GM12864 (cell line): Measurements from ENCODE around the gene PSG6.
"Not testable (repeated sequence)": the region's sequence is repeated elsewhere in the genome, so short reads cannot be mapped to it uniquely, and the experiment has no call there.

Experiments used
- DNase-seq: peaks from one replicate; pipeline ENCODE4 v3.0.0-alpha.2; 2011; ENCODE audit warnings: low read depth
- H3K4me3 ChIP-seq: 2 replicates; pipeline ENCODE4 v1.5.1; 2011; ENCODE audit warnings: mild to moderate bottlenecking, low read depth, low read length, control low read depth
- TF ChIP-seq, protein P1 (sequence below): IDR thresholded peaks from 2 replicates; pipeline ENCODE4 v1.5.1; 2011; ENCODE audit warnings: low read depth, mild to moderate bottlenecking, moderate library complexity, low read length, control low read depth, inconsistent platforms; ENCODE audit errors: missing control alignments

Gene PSG6

DNA sequence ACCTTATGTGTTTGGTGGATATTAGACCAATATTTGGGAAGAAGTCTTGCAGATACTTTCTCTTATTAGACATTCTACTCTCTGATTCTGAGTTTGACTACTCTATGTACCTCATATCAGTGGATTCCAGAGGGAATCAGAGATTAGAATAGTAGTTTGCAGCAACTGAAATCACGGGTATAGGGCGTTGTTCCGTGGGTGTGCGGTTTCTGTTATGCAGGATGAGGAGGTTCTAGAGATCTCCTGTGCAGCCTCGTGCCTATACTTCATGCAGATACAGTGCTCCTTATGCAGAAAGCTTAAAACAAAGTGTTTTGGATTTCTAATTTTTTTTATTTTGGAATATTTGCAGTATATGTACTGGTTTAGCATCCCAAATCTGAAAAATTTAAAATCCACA, 6.0 kb downstream of the PSG6 start:
- DNase-seq, H3K4me3 ChIP-seq: not testable (repeated sequence)

DNA sequence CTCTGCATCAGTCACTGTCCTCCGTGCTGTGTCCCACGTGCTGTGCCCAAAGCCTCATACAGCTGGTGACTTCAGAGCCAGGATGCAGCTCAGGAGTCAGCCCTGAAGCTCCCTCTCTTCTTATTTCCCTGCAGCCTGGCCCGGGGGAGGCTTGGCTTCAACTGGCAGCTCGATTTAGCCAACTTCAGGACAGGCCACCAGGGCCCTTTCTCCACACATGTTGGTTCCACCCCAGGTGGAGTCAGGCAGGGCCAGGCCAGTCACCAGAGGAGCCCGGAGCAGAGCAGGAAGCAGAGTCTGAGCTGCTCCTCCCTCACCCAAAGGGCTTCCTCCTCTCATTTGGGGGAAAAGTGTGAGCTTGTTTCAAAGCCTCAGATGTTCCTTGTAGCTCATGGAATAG, 11.5 kb downstream of the PSG6 start:
- not testable (repeated sequence) for DNase-seq, H3K4me3 ChIP-seq

GRCh38 chr19:42900561-42900960, 17.1 kb downstream of the PSG6 start:
- not testable (repeated sequence) for H3K4me3 ChIP-seq, DNase-seq

GRCh38 chr19:42899674-42900073, 18.0 kb downstream of the PSG6 start:
- H3K4me3 ChIP-seq, DNase-seq: not testable (repeated sequence)

DNA sequence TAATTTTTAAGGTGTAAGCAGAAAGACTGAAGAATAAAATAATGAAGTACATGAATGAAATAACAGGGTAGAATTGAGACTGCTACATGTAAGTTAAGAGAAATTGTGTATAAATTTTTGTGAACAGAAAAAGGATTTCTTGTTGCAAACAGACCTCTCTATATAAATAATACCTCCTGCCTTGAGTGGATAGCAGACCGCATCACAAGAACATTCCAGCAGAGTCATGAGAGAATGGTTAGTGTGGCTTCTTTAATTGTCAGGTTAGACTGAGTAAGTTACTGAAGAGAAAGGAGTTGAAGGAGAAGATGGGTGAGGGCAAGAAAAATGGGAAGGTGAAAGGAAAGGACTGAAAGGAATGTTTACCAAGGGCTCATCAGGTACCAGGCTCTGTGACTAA, 18.6 kb downstream of the PSG6 start:
- DNase-seq, H3K4me3 ChIP-seq: not testable (repeated sequence)

GRCh38 chr19:42898656-42899055, 19.0 kb downstream of the PSG6 start:
- DNase-seq = not testable (repeated sequence)

DNA sequence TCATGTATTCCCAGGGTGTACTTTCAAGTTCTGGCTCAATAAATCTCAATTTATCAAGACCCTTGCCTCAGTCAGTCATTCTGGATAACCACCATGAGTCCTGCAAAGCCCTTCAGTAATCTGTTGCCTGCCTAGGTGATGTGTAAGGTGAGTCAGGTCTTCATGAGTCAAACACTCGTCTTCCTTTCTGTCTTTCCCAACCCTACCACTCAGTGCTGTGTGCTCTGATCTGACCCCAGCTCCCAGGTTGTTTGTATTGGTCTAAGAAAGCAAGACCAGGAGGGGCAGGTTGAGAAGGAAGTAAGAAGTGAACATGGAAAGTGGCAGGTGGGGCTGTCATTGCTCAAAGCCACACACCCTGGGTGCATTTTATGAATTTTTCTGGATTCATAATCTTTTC, 20.0 kb downstream of the PSG6 start:
- not testable (repeated sequence) for DNase-seq

More at GRCh38 chr19:42898656-42899055, 19.0 kb downstream of the PSG6 start:
- H3K4me3 ChIP-seq = not testable (repeated sequence)

GRCh38 chr19:42890446-42890845, 27.2 kb downstream of the PSG6 start:
- DNase-seq, H3K4me3 ChIP-seq: not testable (repeated sequence)

More for the DNA sequence above, 20.0 kb downstream of the PSG6 start:
- H3K4me3 ChIP-seq = not testable (repeated sequence)

DNA sequence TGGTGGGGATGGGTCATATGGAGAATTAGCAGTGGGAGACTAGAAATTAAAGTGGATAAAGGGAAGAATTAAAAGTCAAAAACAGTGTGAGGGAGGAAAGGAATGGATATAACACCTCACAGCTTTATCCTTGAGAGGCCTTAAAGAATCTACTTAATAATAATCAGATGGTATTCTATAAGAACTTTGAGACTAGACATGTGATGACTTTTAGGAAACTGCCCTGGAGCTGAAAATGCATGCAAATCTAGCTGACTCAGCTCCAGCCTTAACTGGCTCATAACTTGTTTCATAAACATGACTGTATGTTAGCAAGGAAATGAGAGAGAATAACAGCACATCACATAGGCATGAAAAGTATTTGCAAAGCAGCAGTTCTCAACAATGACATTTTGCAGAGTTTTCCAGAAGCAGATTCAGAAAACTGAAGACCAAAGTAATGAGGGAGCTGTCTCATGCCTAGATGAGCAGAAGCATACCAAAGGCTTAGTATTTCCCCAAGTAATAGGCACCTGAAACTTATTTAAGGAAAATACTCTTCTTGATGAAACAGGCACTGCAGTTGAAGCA, 29.7 kb downstream of the PSG6 start:
- H3K4me3 ChIP-seq, DNase-seq: not testable (repeated sequence)

GRCh38 chr19:42882730-42883129, 35.0 kb downstream of the PSG6 start:
- not testable (repeated sequence) for DNase-seq, H3K4me3 ChIP-seq

DNA sequence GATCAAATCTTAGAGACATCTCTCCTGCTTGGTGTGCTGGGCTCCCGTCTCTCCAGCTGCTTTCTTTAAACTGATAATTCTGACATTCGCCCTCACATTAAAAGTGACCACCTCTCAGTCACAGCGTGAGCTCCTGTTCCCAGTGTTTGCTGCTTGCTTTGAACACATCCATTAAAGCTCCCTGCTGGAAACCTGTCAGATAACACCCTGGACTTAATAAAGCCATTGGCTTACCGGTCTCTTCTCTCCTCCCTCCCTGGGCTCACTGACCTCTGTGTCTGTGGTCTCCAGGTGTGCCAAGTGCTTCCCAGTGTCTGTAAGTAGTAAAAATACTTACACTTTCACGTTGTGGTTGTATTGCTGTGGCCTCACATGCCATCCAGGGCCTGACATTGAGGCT, 35.7 kb downstream of the PSG6 start:
- DNase-seq, H3K4me3 ChIP-seq: not testable (repeated sequence)

DNA sequence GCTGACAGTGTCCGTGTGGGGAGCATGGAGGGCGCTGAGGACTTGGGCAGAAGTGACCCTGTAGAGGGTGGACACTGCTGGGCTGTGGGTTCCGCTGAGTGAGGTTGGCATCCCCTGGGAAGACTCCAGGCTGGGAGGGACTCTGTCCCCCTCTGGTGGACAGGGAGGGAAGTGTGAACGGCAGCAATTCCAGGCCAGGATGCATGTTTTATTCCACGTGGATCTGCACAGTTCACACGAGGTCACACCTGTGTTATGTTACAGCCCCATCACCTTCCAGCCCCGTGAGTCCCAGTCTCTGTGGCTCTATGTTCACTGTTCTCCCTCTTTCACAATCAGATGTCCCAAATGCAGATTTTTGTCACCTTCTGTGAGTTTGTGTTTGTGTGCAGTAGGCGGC, 36.4 kb downstream of the PSG6 start:
- DNase-seq, H3K4me3 ChIP-seq: not testable (repeated sequence)
- TF ChIP-seq, protein P1, sequence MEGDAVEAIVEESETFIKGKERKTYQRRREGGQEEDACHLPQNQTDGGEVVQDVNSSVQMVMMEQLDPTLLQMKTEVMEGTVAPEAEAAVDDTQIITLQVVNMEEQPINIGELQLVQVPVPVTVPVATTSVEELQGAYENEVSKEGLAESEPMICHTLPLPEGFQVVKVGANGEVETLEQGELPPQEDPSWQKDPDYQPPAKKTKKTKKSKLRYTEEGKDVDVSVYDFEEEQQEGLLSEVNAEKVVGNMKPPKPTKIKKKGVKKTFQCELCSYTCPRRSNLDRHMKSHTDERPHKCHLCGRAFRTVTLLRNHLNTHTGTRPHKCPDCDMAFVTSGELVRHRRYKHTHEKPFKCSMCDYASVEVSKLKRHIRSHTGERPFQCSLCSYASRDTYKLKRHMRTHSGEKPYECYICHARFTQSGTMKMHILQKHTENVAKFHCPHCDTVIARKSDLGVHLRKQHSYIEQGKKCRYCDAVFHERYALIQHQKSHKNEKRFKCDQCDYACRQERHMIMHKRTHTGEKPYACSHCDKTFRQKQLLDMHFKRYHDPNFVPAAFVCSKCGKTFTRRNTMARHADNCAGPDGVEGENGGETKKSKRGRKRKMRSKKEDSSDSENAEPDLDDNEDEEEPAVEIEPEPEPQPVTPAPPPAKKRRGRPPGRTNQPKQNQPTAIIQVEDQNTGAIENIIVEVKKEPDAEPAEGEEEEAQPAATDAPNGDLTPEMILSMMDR = peak; percentile 68

DNA sequence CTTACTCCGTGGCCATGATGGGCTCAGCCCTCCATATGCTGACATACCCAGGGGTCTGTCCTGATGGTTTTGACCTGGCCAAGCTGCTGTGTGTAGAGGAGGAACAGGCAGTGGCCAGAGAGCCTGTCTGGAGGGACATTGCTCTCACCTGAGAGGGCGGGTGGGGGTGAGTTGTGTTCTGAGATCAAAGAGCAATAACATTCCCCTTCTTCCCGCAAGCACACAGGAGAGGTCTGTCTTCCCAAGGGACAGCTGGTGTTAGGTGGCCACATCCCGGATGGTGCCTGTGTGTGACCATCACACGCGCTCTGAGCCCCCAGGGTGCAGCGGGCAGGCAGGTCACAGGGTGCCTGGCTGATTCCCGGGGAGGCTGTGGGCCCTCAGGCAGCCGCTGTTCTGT, 37.1 kb downstream of the PSG6 start:
- DNase-seq, H3K4me3 ChIP-seq: not testable (repeated sequence)

DNA sequence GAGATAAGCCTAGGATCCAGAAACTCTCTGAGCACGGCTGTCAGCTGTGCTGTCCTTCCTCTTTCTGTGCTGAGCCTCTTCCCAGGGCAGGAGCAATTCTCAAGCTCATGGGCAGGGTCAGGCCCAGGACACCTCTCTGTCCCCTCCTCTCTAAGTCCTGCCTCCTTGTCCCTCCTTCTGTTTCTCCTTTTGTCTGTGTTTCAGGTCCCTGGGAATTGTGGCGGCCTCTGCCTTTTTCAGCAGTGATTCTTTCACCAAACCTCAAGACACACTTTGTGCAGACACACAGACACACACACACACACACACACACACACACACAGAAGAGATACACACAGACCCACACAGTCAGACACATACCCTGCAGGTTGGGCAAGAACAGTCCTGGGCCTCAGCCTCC, 38.1 kb downstream of the PSG6 start, which contains the start of gene PSG1:
TSS of gene PSG1 (minus strand) at position 101 of the 400 bp plus-strand sequence. CDS start 132 bp downstream, outside the sequence.
- no peak within 1 kb of the TSS for H3K4me3 ChIP-seq
- no peak for DNase-seq
- TF ChIP-seq, protein P1 = no peak

- not testable (repeated sequence) for H3K4me3 ChIP-seq, DNase-seq
Measured at GRCh38 chr19:42876596-42876995, 41.1 kb downstream of the PSG6 start.

DNA sequence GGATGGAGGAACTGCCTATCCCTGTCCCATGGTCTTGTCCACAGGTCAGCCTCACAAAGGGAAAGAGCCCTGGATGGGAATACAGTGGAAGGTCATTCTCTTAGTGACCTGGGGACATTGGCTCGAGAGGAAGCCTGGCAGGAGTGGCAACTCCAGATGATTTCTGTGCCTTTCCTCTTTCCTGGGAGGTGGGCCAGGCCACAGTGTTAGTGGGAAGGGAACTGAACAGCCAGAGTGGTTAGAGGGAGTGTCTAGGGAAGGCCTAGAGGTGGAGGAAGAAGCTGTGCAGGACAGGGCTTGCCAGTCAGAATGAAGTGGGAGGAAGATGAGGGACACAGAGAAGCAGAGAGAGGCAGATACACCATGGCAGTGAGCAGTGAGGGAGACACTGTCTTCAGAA, 41.8 kb downstream of the PSG6 start:
- H3K4me3 ChIP-seq, DNase-seq: not testable (repeated sequence)

DNA sequence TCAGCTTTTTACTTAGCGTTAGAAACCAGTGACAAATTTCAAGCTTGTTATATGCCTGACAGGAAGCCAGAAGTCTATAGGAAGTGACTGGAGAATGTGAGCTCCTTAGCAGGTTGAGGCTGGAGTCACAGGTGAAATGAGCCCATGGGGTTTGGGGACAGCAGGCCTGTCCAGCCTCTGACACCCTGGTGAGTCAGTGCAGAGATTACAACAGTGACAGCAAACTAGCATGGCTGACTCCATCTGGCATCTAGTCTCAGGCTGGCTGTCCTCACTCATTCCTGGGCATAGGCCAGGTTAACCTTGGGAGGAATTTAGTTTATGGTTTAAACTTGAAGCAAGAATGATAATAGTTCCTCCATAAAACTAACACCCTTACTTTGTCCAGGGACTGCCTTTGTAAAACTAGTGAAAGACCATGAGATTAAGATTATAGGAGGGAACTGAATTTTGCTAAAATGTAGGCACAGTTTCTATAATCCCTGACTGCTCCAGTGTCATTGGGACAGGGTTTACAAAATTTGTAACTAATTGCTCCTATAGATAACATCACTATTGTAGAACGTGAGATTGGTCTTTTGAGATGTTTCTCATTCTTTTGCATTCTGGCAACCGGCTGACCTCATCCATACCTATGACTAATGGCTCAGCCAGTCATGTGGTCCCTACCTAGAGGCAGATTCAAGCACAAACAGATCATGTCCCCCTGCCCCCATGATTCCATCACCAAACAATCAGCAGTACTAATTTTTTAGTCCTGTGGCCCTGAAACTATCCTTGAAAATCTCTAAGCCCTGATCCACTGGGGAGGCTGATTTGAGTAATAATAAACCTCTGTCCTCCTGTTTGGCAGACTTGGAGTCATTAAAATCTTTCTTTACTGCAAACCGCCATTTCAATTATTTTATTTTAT, 42.5 kb downstream of the PSG6 start:
- not testable (repeated sequence) for DNase-seq, H3K4me3 ChIP-seq
